Measurements from ENCODE around the gene PDE4D.

The PDE4D gene

GRCh38 chr5:58940446-58940845 is 953.1 kb downstream of the PDE4D start:
- intact Hi-C loops (cut with DNase I; ENCODE audit: low total_unique reads), result no loop called here
- Histone ChIP-seq H3K4me1 (peaks cover 0 to 20% (median 0%) of the 10 kb centered on the region in 4 donors), H3K9me3 (no peaks in the 10 kb centered on the region), H3K36me3 (no peaks in the 10 kb centered on the region), H3K4me3 (no peak overlapping the region), H3K27me3 (no peaks in the 10 kb centered on the region), H3K27ac (peak overlapping the region in 1 of 2 donors; percentile 40)
- no peak for DNase-seq
- TF ChIP-seq CTCF (IDR thresholded peaks at IDR 0.05), result no peak

- no peak for DNase-seq
- intact Hi-C loops (cut with DNase I; ENCODE audit: low total_unique reads), result no loop called here
- Histone ChIP-seq H3K27me3 (no peaks in the 10 kb centered on the region), H3K9me3 (no peaks in the 10 kb centered on the region), H3K4me1 (peaks cover 0 to 20% (median 0%) of the 10 kb centered on the region in 4 donors), H3K4me3 (no peak overlapping the region), H3K27ac (no peak overlapping the region), H3K36me3 (no peaks in the 10 kb centered on the region)
- no peak for TF ChIP-seq CTCF (IDR thresholded peaks at IDR 0.05)
Measured at GRCh38 chr5:58939664-58940063, 953.9 kb downstream of the PDE4D start.

DNA sequence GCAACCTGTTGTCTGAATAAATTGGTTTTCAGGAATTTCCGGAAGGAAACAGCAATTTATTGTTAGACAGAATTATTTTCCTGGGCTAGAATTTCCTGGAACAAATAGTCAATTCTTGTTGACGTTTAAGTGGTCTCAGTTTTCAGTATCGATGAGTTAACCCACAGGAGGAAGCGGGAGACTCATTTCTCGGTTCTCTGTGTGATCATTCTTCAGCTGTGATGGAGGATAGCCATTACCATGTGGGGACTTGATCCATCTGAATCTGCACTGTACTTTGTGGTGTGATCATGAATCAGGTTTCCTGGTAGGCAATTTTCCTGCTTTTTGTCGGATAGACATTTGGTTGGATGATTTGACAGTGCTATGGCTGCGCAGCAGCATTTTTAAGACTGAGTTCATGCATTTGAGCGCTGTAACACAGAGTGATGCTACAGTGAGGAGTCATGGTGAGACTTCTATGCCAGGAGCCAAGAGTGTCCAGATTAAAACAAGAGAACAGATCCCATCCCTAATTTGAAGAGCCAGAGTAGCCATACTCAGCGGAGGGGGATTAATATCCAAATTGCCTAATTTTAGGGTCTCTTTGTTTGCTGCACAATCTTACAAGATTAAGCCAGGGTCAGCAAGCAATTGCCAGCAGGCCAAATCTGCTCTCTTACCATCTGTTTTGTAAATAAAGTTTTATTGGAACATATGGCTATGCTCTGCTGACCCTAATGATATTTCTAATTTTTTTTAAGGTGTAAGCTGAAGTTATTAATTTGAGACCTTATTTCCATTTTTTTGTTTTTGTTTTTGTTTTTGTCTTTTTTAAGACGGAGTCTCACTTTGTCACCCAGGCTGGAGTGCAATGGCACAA is 954.7 kb downstream of the PDE4D start:
- H3K36me3 ChIP-seq, result no peaks in the 10 kb centered on the region
- no peak for TF ChIP-seq CTCF (IDR thresholded peaks at IDR 0.05)
- H3K27me3 ChIP-seq, result no peaks in the 10 kb centered on the region
- no peak overlapping the region for H3K27ac ChIP-seq
- no peak overlapping the region for H3K4me3 ChIP-seq
- DNase-seq, result no peak
- intact Hi-C loops (cut with DNase I; ENCODE audit: low total_unique reads), result no loop called here
- no peaks in the 10 kb centered on the region for H3K9me3 ChIP-seq
- H3K4me1 ChIP-seq, result peaks cover 0 to 20% (median 0%) of the 10 kb centered on the region in 4 donors

DNA sequence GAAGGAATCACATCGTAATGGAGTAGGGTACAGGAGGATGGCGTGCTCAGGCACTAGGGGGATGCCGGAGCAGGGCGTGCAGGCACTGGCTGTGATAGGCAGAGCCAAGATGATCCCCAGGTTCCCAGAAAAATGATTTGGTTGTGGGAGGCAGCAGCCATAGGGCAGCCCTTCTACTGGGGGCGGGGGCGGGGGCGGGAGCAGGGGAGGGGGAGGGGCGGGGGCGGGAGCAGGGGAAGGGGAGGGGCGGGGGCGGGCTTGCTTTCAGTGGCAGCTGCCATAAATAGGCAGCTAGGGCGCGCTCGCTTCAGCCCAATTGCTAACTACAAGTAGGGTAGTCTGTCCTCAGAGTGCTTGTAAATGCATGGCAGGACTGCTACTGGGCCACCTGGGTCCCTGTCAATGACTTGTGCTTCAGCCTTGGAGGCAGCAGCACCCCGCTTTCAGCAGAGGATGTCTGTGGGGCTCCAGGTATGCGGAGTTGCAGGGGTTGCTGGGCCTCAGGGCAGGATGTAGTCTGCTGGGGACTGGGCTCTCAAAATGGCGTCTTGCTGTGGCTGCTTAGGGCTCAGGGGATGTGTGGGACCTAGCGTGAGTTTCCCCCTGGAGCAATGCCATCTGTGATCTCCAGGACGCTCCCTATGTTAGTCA is 956.4 kb downstream of the PDE4D start:
- no peak overlapping the region for H3K27ac ChIP-seq
- H3K4me1 ChIP-seq, result peaks cover 0 to 20% (median 0%) of the 10 kb centered on the region in 4 donors

GRCh38 chr5:58934629-58935097 is 958.9 kb downstream of the PDE4D start:
- Histone ChIP-seq H3K4me1 (peaks cover 0 to 2% (median 0%) of the 10 kb centered on the region in 4 donors), H3K27me3 (no peaks in the 10 kb centered on the region), H3K9me3 (no peaks in the 10 kb centered on the region), H3K4me3 (no peak overlapping the region), H3K36me3 (no peaks in the 10 kb centered on the region), H3K27ac (no peak overlapping the region)
- no peak for DNase-seq
- no peak for TF ChIP-seq CTCF (IDR thresholded peaks at IDR 0.05)
- intact Hi-C loops (cut with DNase I; ENCODE audit: low total_unique reads), result no loop called here

More for the DNA sequence above, 956.4 kb downstream of the PDE4D start:
- Histone ChIP-seq H3K9me3 (no peaks in the 10 kb centered on the region), H3K27me3 (no peaks in the 10 kb centered on the region), H3K36me3 (no peaks in the 10 kb centered on the region), H3K4me3 (no peak overlapping the region)
- no peak for DNase-seq
- intact Hi-C loops (cut with DNase I; ENCODE audit: low total_unique reads), result no loop called here
- TF ChIP-seq CTCF (IDR thresholded peaks at IDR 0.05), result no peak

Measured in tibial artery (tissue), 4 donors.